Measurements from ENCODE around the gene LIPH.
"Not testable (repeated sequence)": the region's sequence is repeated elsewhere in the genome, so short reads cannot be mapped to it uniquely, and the experiment has no call there.

LIPH gene

GRCh38 chr3:185552358-185552877, at the start of gene LIPH:
Gene LIPH, minus strand, starts transcription at chr3:185552588. Its CDS starts 117 bp downstream, at chr3:185552471.
- DNase-seq: peak; percentile 29
- in situ Hi-C loops (cut with MboI; ENCODE audit: low pct_unique_long_range_greater_than_20kb, low sequenced_read_pairs): no loop called here

GRCh38 chr3:185595526-185595925, 43.1 kb upstream of the LIPH start:
- in situ Hi-C loops (cut with MboI; ENCODE audit: low pct_unique_long_range_greater_than_20kb, low sequenced_read_pairs): no loop called here
- DNase-seq: peak; percentile 31

- no peak for DNase-seq
- in situ Hi-C loops (cut with MboI; ENCODE audit: low pct_unique_long_range_greater_than_20kb, low sequenced_read_pairs): no loop called here
Observed at GRCh38 chr3:185594073-185594472, 41.7 kb upstream of the LIPH start.

GRCh38 chr3:185586686-185587039, 34.3 kb upstream of the LIPH start:
- in situ Hi-C loops (cut with MboI; ENCODE audit: low pct_unique_long_range_greater_than_20kb, low sequenced_read_pairs): no loop called here
- no peak for DNase-seq

- in situ Hi-C loops (cut with MboI; ENCODE audit: low pct_unique_long_range_greater_than_20kb, low sequenced_read_pairs): no loop called here
- DNase-seq: peak; percentile 99
Observed at GRCh38 chr3:185585859-185586685, 33.7 kb upstream of the LIPH start, which contains the start of gene SENP2. Gene SENP2, plus strand, starts transcription at chr3:185586295. Its CDS starts 119 bp downstream, at chr3:185586414.

- in situ Hi-C loops (cut with MboI; ENCODE audit: low pct_unique_long_range_greater_than_20kb, low sequenced_read_pairs): no loop called here
- no peak for DNase-seq
Observed at GRCh38 chr3:185585518-185585858, 33.1 kb upstream of the LIPH start.

GRCh38 chr3:185584686-185585085, 32.3 kb upstream of the LIPH start:
- no peak for DNase-seq
- in situ Hi-C loops (cut with MboI; ENCODE audit: low pct_unique_long_range_greater_than_20kb, low sequenced_read_pairs): no loop called here

GRCh38 chr3:185583925-185584324, 31.5 kb upstream of the LIPH start:
- DNase-seq: no peak
- in situ Hi-C loops (cut with MboI; ENCODE audit: low pct_unique_long_range_greater_than_20kb, low sequenced_read_pairs): no loop called here

GRCh38 chr3:185582871-185583270, 30.5 kb upstream of the LIPH start:
- DNase-seq: no peak
- in situ Hi-C loops (cut with MboI; ENCODE audit: low pct_unique_long_range_greater_than_20kb, low sequenced_read_pairs): no loop called here

GRCh38 chr3:185582236-185582635, 29.8 kb upstream of the LIPH start:
- no peak for DNase-seq
- in situ Hi-C loops (cut with MboI; ENCODE audit: low pct_unique_long_range_greater_than_20kb, low sequenced_read_pairs): no loop called here

- DNase-seq: peak; percentile 82
- in situ Hi-C loops (cut with MboI; ENCODE audit: low pct_unique_long_range_greater_than_20kb, low sequenced_read_pairs): not testable (repeated sequence)
Observed at GRCh38 chr3:185575108-185575869, 22.9 kb upstream of the LIPH start.

GRCh38 chr3:185572183-185572582, 19.8 kb upstream of the LIPH start:
- in situ Hi-C loops (cut with MboI; ENCODE audit: low pct_unique_long_range_greater_than_20kb, low sequenced_read_pairs): no loop called here
- DNase-seq: no peak

GRCh38 chr3:185561958-185562357, 9.6 kb upstream of the LIPH start:
- in situ Hi-C loops (cut with MboI; ENCODE audit: low pct_unique_long_range_greater_than_20kb, low sequenced_read_pairs): no loop called here

GRCh38 chr3:185561374-185561943, 9.1 kb upstream of the LIPH start:
- no peak for DNase-seq
- in situ Hi-C loops (cut with MboI; ENCODE audit: low pct_unique_long_range_greater_than_20kb, low sequenced_read_pairs): no loop called here

More at GRCh38 chr3:185561958-185562357, 9.6 kb upstream of the LIPH start:
- peak; percentile 56 for DNase-seq

GRCh38 chr3:185560676-185561075, 8.3 kb upstream of the LIPH start:
- no peak for DNase-seq
- in situ Hi-C loops (cut with MboI; ENCODE audit: low pct_unique_long_range_greater_than_20kb, low sequenced_read_pairs): no loop called here

- in situ Hi-C loops (cut with MboI; ENCODE audit: low pct_unique_long_range_greater_than_20kb, low sequenced_read_pairs): no loop called here
- no peak for DNase-seq
Observed at GRCh38 chr3:185559706-185560090, 7.3 kb upstream of the LIPH start.

GRCh38 chr3:185558395-185558794, 6.0 kb upstream of the LIPH start:
- no peak for DNase-seq
- in situ Hi-C loops (cut with MboI; ENCODE audit: low pct_unique_long_range_greater_than_20kb, low sequenced_read_pairs): no loop called here

GRCh38 chr3:185556640-185557039, 4.3 kb upstream of the LIPH start:
- in situ Hi-C loops (cut with MboI; ENCODE audit: low pct_unique_long_range_greater_than_20kb, low sequenced_read_pairs): not testable (repeated sequence)

GRCh38 chr3:185555860-185556347, 3.5 kb upstream of the LIPH start:
- in situ Hi-C loops (cut with MboI; ENCODE audit: low pct_unique_long_range_greater_than_20kb, low sequenced_read_pairs): no loop called here
- no peak for DNase-seq

More at GRCh38 chr3:185556640-185557039, 4.3 kb upstream of the LIPH start:
- DNase-seq: not testable (repeated sequence)

GRCh38 chr3:185555101-185555501, 2.7 kb upstream of the LIPH start:
- DNase-seq: no peak
- in situ Hi-C loops (cut with MboI; ENCODE audit: low pct_unique_long_range_greater_than_20kb, low sequenced_read_pairs): no loop called here
